ENCODE data around the gene SLCO2A1. TPM values are rescaled to one million over a fixed set of nuclear protein-coding genes. Genes with fewer than 3 reads are reported as not detected.
"Not testable (repeated sequence)": the region's sequence is repeated elsewhere in the genome, so short reads cannot be mapped to it uniquely, and the experiment has no call there.

Gene SLCO2A1
- total and polyA plus RNA-seq, 2 experiments from 2014 or later = 0.31 to 1.0 TPM

DNA sequence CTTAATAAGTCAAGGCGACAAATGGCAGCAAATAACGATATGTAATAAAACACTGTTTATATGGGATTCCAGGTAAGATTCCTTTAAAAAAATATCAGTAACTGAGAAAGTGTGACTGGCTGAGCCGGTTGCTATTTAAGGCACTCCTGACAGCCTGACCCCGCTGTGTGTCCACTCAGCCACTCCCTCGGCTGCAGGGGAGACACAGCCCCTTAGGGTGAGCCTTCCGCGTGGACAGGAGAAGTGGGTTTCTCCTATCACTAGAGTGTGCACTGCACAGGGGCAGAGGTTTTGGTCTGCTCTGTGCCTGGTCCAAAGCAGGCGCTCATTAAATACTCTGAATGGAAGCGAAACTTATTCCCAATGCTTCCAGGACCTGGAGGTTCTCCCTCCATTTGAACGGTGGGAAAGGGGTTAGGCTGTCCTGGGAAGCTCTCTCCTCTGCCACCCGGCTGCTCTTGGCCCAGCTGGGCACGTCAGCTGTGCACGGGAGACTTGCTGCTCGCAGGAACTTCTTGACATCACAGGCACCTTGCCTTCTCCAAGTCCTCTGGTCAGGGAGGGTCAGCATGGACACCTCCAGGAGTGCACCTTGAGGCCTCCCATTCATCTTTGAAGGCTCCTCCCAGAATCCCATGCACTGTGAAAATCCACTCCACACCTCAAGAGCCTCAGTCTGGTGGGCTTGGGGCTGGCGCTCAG, 43.3 kb upstream of the SLCO2A1 start:
- Histone ChIP-seq H3K27ac (ENCODE audit: low read depth) (no peak overlapping the region), H3K79me2 (replicated peaks; ENCODE audit: insufficient read depth) (no peaks in the 10 kb centered on the region), H3K4me2 (no peak overlapping the region), H3K27me3 (ENCODE audit: insufficient read depth) (no peaks in the 10 kb centered on the region), H3F3A (replicated peaks; ENCODE audit: low read depth) (no peaks in the 10 kb centered on the region), H3K36me3 (ENCODE audit: insufficient read depth) (no peaks in the 10 kb centered on the region), H4K20me1 (replicated peaks; ENCODE audit: insufficient read depth) (no peaks in the 10 kb centered on the region), H2AFZ (no peak overlapping the region), H3K9me2 (ENCODE audit: insufficient read depth) (no peaks in the 10 kb centered on the region), H3K4me3 (no peak overlapping the region), H3K4me1 (ENCODE audit: insufficient read depth) (no peaks in the 10 kb centered on the region)
- Mint-ChIP-seq H3K4me3 (no peak overlapping the region), H3K4me1 (no peaks in the 10 kb centered on the region), H3K27ac (no peak overlapping the region), H3K36me3 (ENCODE audit: low read depth) (no peaks in the 10 kb centered on the region; the same call in 2 of the 3 replicates), H3K9me3 (no peaks in the 10 kb centered on the region), H3K27me3 (ENCODE audit: insufficient read depth, low read depth, poor library complexity) (peaks cover 8% of the 10 kb centered on the region)
- ATAC-seq (no peak), DNase-seq (ENCODE audit: low spot score) (no peak)
- TF ChIP-seq ZNF331 (CRISPR knock-in tag; IDR thresholded peaks at IDR 0.05; ENCODE audit: low read depth) (no peak), CREB1 (CRISPR knock-in tag; IDR thresholded peaks at IDR 0.05; ENCODE audit: low read depth) (no peak), ZNF114 (CRISPR knock-in tag; IDR thresholded peaks at IDR 0.05) (no peak), EZH2phosphoT487 (IDR thresholded peaks at IDR 0.05; ENCODE audit: unreplicated experiment) (no peak)
- TF ChIP-seq, protein P1, sequence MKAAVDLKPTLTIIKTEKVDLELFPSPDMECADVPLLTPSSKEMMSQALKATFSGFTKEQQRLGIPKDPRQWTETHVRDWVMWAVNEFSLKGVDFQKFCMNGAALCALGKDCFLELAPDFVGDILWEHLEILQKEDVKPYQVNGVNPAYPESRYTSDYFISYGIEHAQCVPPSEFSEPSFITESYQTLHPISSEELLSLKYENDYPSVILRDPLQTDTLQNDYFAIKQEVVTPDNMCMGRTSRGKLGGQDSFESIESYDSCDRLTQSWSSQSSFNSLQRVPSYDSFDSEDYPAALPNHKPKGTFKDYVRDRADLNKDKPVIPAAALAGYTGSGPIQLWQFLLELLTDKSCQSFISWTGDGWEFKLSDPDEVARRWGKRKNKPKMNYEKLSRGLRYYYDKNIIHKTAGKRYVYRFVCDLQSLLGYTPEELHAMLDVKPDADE (IDR thresholded peaks at IDR 0.05) = no peak
- TF ChIP-seq, protein P2, sequence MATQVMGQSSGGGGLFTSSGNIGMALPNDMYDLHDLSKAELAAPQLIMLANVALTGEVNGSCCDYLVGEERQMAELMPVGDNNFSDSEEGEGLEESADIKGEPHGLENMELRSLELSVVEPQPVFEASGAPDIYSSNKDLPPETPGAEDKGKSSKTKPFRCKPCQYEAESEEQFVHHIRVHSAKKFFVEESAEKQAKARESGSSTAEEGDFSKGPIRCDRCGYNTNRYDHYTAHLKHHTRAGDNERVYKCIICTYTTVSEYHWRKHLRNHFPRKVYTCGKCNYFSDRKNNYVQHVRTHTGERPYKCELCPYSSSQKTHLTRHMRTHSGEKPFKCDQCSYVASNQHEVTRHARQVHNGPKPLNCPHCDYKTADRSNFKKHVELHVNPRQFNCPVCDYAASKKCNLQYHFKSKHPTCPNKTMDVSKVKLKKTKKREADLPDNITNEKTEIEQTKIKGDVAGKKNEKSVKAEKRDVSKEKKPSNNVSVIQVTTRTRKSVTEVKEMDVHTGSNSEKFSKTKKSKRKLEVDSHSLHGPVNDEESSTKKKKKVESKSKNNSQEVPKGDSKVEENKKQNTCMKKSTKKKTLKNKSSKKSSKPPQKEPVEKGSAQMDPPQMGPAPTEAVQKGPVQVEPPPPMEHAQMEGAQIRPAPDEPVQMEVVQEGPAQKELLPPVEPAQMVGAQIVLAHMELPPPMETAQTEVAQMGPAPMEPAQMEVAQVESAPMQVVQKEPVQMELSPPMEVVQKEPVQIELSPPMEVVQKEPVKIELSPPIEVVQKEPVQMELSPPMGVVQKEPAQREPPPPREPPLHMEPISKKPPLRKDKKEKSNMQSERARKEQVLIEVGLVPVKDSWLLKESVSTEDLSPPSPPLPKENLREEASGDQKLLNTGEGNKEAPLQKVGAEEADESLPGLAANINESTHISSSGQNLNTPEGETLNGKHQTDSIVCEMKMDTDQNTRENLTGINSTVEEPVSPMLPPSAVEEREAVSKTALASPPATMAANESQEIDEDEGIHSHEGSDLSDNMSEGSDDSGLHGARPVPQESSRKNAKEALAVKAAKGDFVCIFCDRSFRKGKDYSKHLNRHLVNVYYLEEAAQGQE (IDR thresholded peaks at IDR 0.05; ENCODE audit: unreplicated experiment) = no peak

DNA sequence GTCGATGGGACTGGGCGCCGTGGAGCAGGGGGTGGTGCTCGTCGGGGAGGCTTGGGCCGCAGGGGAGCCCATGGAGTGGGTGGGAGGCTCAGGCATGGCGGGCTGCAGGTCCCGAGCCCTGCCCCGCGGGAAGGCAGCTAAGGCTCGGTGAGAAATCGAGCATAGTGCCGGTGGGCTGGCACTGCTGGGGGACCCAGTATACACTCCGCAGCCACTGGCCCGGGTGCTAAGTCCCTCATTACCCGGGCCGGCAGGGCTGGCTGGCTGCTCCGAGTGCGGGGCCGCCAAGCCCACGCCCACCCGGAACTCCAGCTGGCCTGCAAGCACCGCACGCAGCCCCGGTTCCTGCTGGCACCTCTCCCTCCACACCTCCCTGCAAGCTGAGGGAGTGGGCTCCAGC, 40.6 kb upstream of the SLCO2A1 start:
- H3K27me3 Mint-ChIP-seq (ENCODE audit: insufficient read depth, low read depth, poor library complexity); H3K9me3 Mint-ChIP-seq; ATAC-seq; H3K4me3 ChIP-seq; H3K4me3 Mint-ChIP-seq; H3K9me2 ChIP-seq (ENCODE audit: insufficient read depth); DNase-seq (ENCODE audit: low spot score); H3K4me2 ChIP-seq; H3K4me1 ChIP-seq (ENCODE audit: insufficient read depth); H3K36me3 ChIP-seq (ENCODE audit: insufficient read depth); H3K79me2 ChIP-seq (replicated peaks; ENCODE audit: insufficient read depth); H3K27ac Mint-ChIP-seq; H3F3A ChIP-seq (replicated peaks; ENCODE audit: low read depth); H2AFZ ChIP-seq; H4K20me1 ChIP-seq (replicated peaks; ENCODE audit: insufficient read depth); H3K4me1 Mint-ChIP-seq; H3K27ac ChIP-seq (ENCODE audit: low read depth); H3K36me3 Mint-ChIP-seq (ENCODE audit: low read depth); H3K27me3 ChIP-seq (ENCODE audit: insufficient read depth): not testable (repeated sequence)

Measured in GM23338 (cell line).